Activated naive CD8-positive, alpha-beta T cell treated with anti-CD3 and anti-CD28 coated beads, Interleukin-2, amount 10 ng/mL, durations not matched to agents 7 days and 5 days (primary cell): ENCODE results near the gene GAL3ST1. TPM values are rescaled to one million over a fixed set of nuclear protein-coding genes. Genes with fewer than 3 reads are reported as not detected.
"Not testable (repeated sequence)": the region's sequence is repeated elsewhere in the genome, so short reads cannot be mapped to it uniquely, and the experiment has no call there.

Source experiments
- ATAC-seq: fragments of 150-1000 bp; cut with Tn5 transposase; one replicate; pipeline ENCODE4 v1.10.0; 2021; ENCODE audit warnings: low read depth, moderate library complexity
- POLR2A ChIA-PET: fragments of 350-600 bp; sonication (Branson Sonifier 250); formaldehyde crosslinking; loops from one replicate; lab custom pipeline; 2021; ENCODE audit warnings: antibody characterized with exemption; lab: Charles Lee
- DNase-seq: peaks from one replicate; pipeline ENCODE4 v3.0.0; 2021
- H3K27ac Mint-ChIP-seq: one replicate; pipeline ENCODE4 v1.8.0; 2022; ENCODE audit warnings: mild to moderate bottlenecking, mixed read lengths
- H3K27me3 Mint-ChIP-seq: one replicate; pipeline ENCODE4 v1.8.0; 2022; ENCODE audit warnings: mild to moderate bottlenecking, moderate library complexity, mixed read lengths
- H3K36me3 Mint-ChIP-seq: one replicate; pipeline ENCODE4 v1.8.0; 2021; ENCODE audit warnings: mild to moderate bottlenecking, mixed read lengths
- H3K4me1 Mint-ChIP-seq: one replicate; pipeline ENCODE4 v1.8.0; 2021; ENCODE audit warnings: mixed read lengths
- H3K4me3 Mint-ChIP-seq: one replicate; pipeline ENCODE4 v1.8.0; 2022; ENCODE audit warnings: mild to moderate bottlenecking, moderate library complexity, mixed read lengths
- H3K9me3 Mint-ChIP-seq: one replicate; pipeline ENCODE4 v1.8.0; 2021; ENCODE audit warnings: mixed read lengths
- total RNA-seq, 2 experiments: library from RNA; stranded (reverse); gene quantifications; one replicate each; pipeline ENCODE4 v1.2.3, GENCODE V29; 2021

The GAL3ST1 gene
- total RNA-seq, 2 experiments from 2014 or later: 0.44 to 0.68 TPM

GRCh38 chr22:30606455-30607299, 32.2 kb upstream of the GAL3ST1 start, which contains the start of gene TCN2:
TSS of gene TCN2 (plus strand) at chr22:30607174. CDS start at chr22:30607332, 158 bp downstream.
- ATAC-seq: peak; percentile 73
- H3K4me1 Mint-ChIP-seq: peaks cover 35% of the 10 kb centered on the region
- no peaks in the 10 kb centered on the region for H3K36me3 Mint-ChIP-seq
- H3K4me3 Mint-ChIP-seq: peak within 1 kb of the TSS; percentile 81
- H3K9me3 Mint-ChIP-seq: no peaks in the 10 kb centered on the region
- DNase-seq: peak; percentile 55
- peak within 1 kb of the TSS; percentile 75 for H3K27ac Mint-ChIP-seq
- peaks cover 11% of the 10 kb centered on the region for H3K27me3 Mint-ChIP-seq
- POLR2A ChIA-PET: interaction anchor here (1.0 to 1.4 kb wide), 2 partner anchors 28 to 149 kb away, joined by 3 to 5 read pairs; partner anchors contain the start of gene SLC35E4

GRCh38 chr22:30605449-30606110, 31.1 kb upstream of the GAL3ST1 start:
- peaks cover 38% of the 10 kb centered on the region for H3K4me1 Mint-ChIP-seq
- no peak overlapping the region for H3K27ac Mint-ChIP-seq
- DNase-seq: peak; percentile 41
- no peak for ATAC-seq
- H3K36me3 Mint-ChIP-seq: no peaks in the 10 kb centered on the region
- peaks cover 21% of the 10 kb centered on the region for H3K27me3 Mint-ChIP-seq
- POLR2A ChIA-PET: no interaction called here
- no peaks in the 10 kb centered on the region for H3K9me3 Mint-ChIP-seq
- peak overlapping the region; percentile 12 for H3K4me3 Mint-ChIP-seq

- peaks cover 24% of the 10 kb centered on the region for H3K27me3 Mint-ChIP-seq
- no peak overlapping the region for H3K4me3 Mint-ChIP-seq
- H3K36me3 Mint-ChIP-seq: no peaks in the 10 kb centered on the region
- no peak for ATAC-seq
- H3K4me1 Mint-ChIP-seq: peaks cover 33% of the 10 kb centered on the region
- DNase-seq: no peak
- POLR2A ChIA-PET: interaction anchor here (0.7 kb wide), 1 partner anchor 30 kb away, joined by 3 read pairs; no protein-coding TSS in a partner anchor
- no peaks in the 10 kb centered on the region for H3K9me3 Mint-ChIP-seq
- no peak overlapping the region for H3K27ac Mint-ChIP-seq
These were observed 30.3 kb upstream of the GAL3ST1 start for GRCh38 chr22:30604723-30605122.

GRCh38 chr22:30603801-30604200, 29.3 kb upstream of the GAL3ST1 start:
- peaks cover 22% of the 10 kb centered on the region for H3K27me3 Mint-ChIP-seq
- POLR2A ChIA-PET: no interaction called here
- no peaks in the 10 kb centered on the region for H3K36me3 Mint-ChIP-seq

GRCh38 chr22:30602049-30602448, 27.6 kb upstream of the GAL3ST1 start:
- POLR2A ChIA-PET: no interaction called here
- peak; percentile 48 for ATAC-seq
- no peaks in the 10 kb centered on the region for H3K9me3 Mint-ChIP-seq

More at GRCh38 chr22:30603801-30604200, 29.3 kb upstream of the GAL3ST1 start:
- Mint-ChIP-seq H3K27ac (no peak overlapping the region), H3K4me3 (no peak overlapping the region), H3K9me3 (no peaks in the 10 kb centered on the region), H3K4me1 (peaks cover 26% of the 10 kb centered on the region)
- no peak for ATAC-seq
- DNase-seq: no peak

GRCh38 chr22:30601464-30601863, 27.0 kb upstream of the GAL3ST1 start:
- Mint-ChIP-seq H3K36me3 (no peaks in the 10 kb centered on the region), H3K4me3 (no peak overlapping the region), H3K27me3 (peaks cover 19% of the 10 kb centered on the region), H3K4me1 (peaks cover 8% of the 10 kb centered on the region), H3K27ac (no peak overlapping the region), H3K9me3 (no peaks in the 10 kb centered on the region)
- ATAC-seq: no peak
- POLR2A ChIA-PET: no interaction called here
- DNase-seq: no peak

More at GRCh38 chr22:30602049-30602448, 27.6 kb upstream of the GAL3ST1 start:
- Mint-ChIP-seq H3K27me3 (peaks cover 19% of the 10 kb centered on the region), H3K4me3 (no peak overlapping the region), H3K4me1 (peaks cover 13% of the 10 kb centered on the region), H3K27ac (no peak overlapping the region), H3K36me3 (no peaks in the 10 kb centered on the region)
- DNase-seq: no peak

GRCh38 chr22:30600921-30601320, 26.5 kb upstream of the GAL3ST1 start:
- H3K4me1 Mint-ChIP-seq: peaks cover 8% of the 10 kb centered on the region
- no peak for DNase-seq
- H3K27me3 Mint-ChIP-seq: peaks cover 19% of the 10 kb centered on the region
- no peaks in the 10 kb centered on the region for H3K9me3 Mint-ChIP-seq
- POLR2A ChIA-PET: no interaction called here
- no peaks in the 10 kb centered on the region for H3K36me3 Mint-ChIP-seq
- no peak overlapping the region for H3K4me3 Mint-ChIP-seq
- ATAC-seq: no peak
- no peak overlapping the region for H3K27ac Mint-ChIP-seq

- H3K9me3 Mint-ChIP-seq: no peaks in the 10 kb centered on the region
- DNase-seq (no peak), ATAC-seq (no peak)
- no peaks in the 10 kb centered on the region for H3K36me3 Mint-ChIP-seq
- peaks cover 2% of the 10 kb centered on the region for H3K4me1 Mint-ChIP-seq
- H3K4me3 Mint-ChIP-seq: no peak overlapping the region
- no peak overlapping the region for H3K27ac Mint-ChIP-seq
- peaks cover 18% of the 10 kb centered on the region for H3K27me3 Mint-ChIP-seq
- POLR2A ChIA-PET: no interaction called here
These were observed 24.5 kb upstream of the GAL3ST1 start for GRCh38 chr22:30598986-30599385.

GRCh38 chr22:30596886-30597285, 22.4 kb upstream of the GAL3ST1 start:
- DNase-seq: no peak
- ATAC-seq: no peak
- peaks cover 2% of the 10 kb centered on the region for H3K4me1 Mint-ChIP-seq
- no peaks in the 10 kb centered on the region for H3K9me3 Mint-ChIP-seq
- no peak overlapping the region for H3K4me3 Mint-ChIP-seq
- H3K27me3 Mint-ChIP-seq: peaks cover 26% of the 10 kb centered on the region
- POLR2A ChIA-PET: no interaction called here
- H3K36me3 Mint-ChIP-seq: no peaks in the 10 kb centered on the region
- H3K27ac Mint-ChIP-seq: no peak overlapping the region

- Mint-ChIP-seq H3K9me3 (no peaks in the 10 kb centered on the region), H3K27me3 (peaks cover 20% of the 10 kb centered on the region), H3K4me1 (peaks cover 2% of the 10 kb centered on the region), H3K27ac (no peak overlapping the region), H3K4me3 (no peak overlapping the region), H3K36me3 (no peaks in the 10 kb centered on the region)
- POLR2A ChIA-PET: interaction anchor here (0.7 kb wide), 1 partner anchor 13 kb away, joined by 3 read pairs; no protein-coding TSS in a partner anchor
- no peak for ATAC-seq
- no peak for DNase-seq
These were observed 21.7 kb upstream of the GAL3ST1 start for GRCh38 chr22:30596199-30596598.

GRCh38 chr22:30592360-30592713, 17.9 kb upstream of the GAL3ST1 start:
- H3K27ac Mint-ChIP-seq, H3K4me3 Mint-ChIP-seq, H3K4me1 Mint-ChIP-seq, ATAC-seq, DNase-seq, H3K9me3 Mint-ChIP-seq, H3K36me3 Mint-ChIP-seq: not testable (repeated sequence)
- peaks cover 11% of the 10 kb centered on the region for H3K27me3 Mint-ChIP-seq
- POLR2A ChIA-PET: interaction anchor here (1.4 kb wide), 1 partner anchor 168 kb away, joined by 8 read pairs; no protein-coding TSS in a partner anchor

GRCh38 chr22:30591588-30592359, 17.3 kb upstream of the GAL3ST1 start, which contains the start of gene PES1:
TSS of gene PES1 (minus strand) at chr22:30591910. CDS start at chr22:30591833, 77 bp downstream.
- Mint-ChIP-seq H3K4me1 (peaks cover 2% of the 10 kb centered on the region), H3K36me3 (peaks cover 5% of the 10 kb centered on the region), H3K27ac (no peak within 1 kb of the TSS), H3K9me3 (no peaks in the 10 kb centered on the region), H3K27me3 (peaks cover 11% of the 10 kb centered on the region), H3K4me3 (no peak within 1 kb of the TSS)
- POLR2A ChIA-PET: interaction anchor here (1.4 to 1.6 kb wide), 2 partner anchors 17 to 168 kb away, joined by 4 to 8 read pairs; no protein-coding TSS in a partner anchor
- peak; percentile 98 for ATAC-seq
- peak; percentile 87 for DNase-seq
